Thoracic aorta (tissue), 2 donors: ENCODE data around the gene AFAP1L1. TPM values are rescaled to one million over a fixed set of nuclear protein-coding genes. Genes with fewer than 3 reads are reported as not detected.

ENCODE experiments used
- ATAC-seq: fragments of 150-250 bp; one replicate; pipeline ENCODE4 v1.8.0; 2017; ENCODE audit warnings: low read depth; ENCODE audit not compliant: insufficient number of reproducible peaks, low FRiP score
- DNase-seq: peaks from one replicate; pipeline ENCODE4 v3.0.0-alpha.2; 2020; ENCODE audit warnings: low spot score
- H3K27ac ChIP-seq, 2 donors: fragments of 200-600 bp; sonication (generic); 1 replicate in 1 of 2; 2 replicates in 1 of 2; pipeline ENCODE4 v1.5.1; 2016; ENCODE audit warnings: mild to moderate bottlenecking in 2 of 2, moderate library complexity in 2 of 2
- H3K27me3 ChIP-seq: fragments of 200-600 bp; sonication (generic); replicated peaks from 2 replicates; pipeline ENCODE4 v1.6.0; 2016; ENCODE audit warnings: mild to moderate bottlenecking; ENCODE audit not compliant: insufficient read depth
- H3K36me3 ChIP-seq: fragments of 200-600 bp; sonication (generic); one replicate; pipeline ENCODE4 v1.5.1; 2016
- H3K4me1 ChIP-seq, 2 donors: fragments of 200-600 bp; sonication (generic); 1 replicate in 1 of 2; 2 replicates in 1 of 2; pipeline versions ENCODE4 v1.5.1 to v1.6.0; 2016; ENCODE audit warnings: low read depth in 2 of 2, mild to moderate bottlenecking in 1 of 2; ENCODE audit not compliant: control insufficient read depth in 1 of 2
- H3K4me3 ChIP-seq: fragments of 200-600 bp; sonication (generic); 2 replicates; pipeline ENCODE4 v1.5.1; 2016; ENCODE audit warnings: mild to moderate bottlenecking
- H3K9me3 ChIP-seq: fragments of 200-600 bp; sonication (generic); 2 replicates; pipeline ENCODE4 v1.5.1; 2016
- CTCF ChIP-seq: fragments of 200-600 bp; sonication (generic); IDR thresholded peaks from one replicate; pipeline ENCODE4 v1.5.1; 2019; ENCODE audit warnings: antibody characterized with exemption
- total RNA-seq, 2 donors: library from RNA; depleted of rRNA; stranded (reverse); fragments of >200 nt; gene quantifications; one replicate each; pipeline versions ENCODE4 v1.1.0 to v1.2.3, GENCODE V29; 2016

Gene AFAP1L1
- total RNA-seq, 2 donors from 2014 or later: 6.8 to 10.4 TPM

- no peak for TF ChIP-seq CTCF
- Histone ChIP-seq H3K4me1 (no peaks in the 10 kb centered on the region), H3K36me3 (no peaks in the 10 kb centered on the region), H3K9me3 (no peaks in the 10 kb centered on the region), H3K27me3 (no peaks in the 10 kb centered on the region), H3K27ac (no peak overlapping the region), H3K4me3 (no peak overlapping the region)
- no peak for ATAC-seq
- no peak for DNase-seq
These were observed 53.6 kb downstream of the AFAP1L1 start for GRCh38 chr5:149325166-149325735.

GRCh38 chr5:149325894-149326293, 54.2 kb downstream of the AFAP1L1 start:
- Histone ChIP-seq H3K36me3 (no peaks in the 10 kb centered on the region), H3K9me3 (no peaks in the 10 kb centered on the region), H3K27ac (no peak overlapping the region), H3K4me3 (no peak overlapping the region), H3K4me1 (no peaks in the 10 kb centered on the region), H3K27me3 (no peaks in the 10 kb centered on the region)
- no peak for TF ChIP-seq CTCF
- ATAC-seq (no peak), DNase-seq (no peak)

GRCh38 chr5:149326611-149327010, 55.0 kb downstream of the AFAP1L1 start:
- Histone ChIP-seq H3K27ac (no peak overlapping the region), H3K27me3 (no peaks in the 10 kb centered on the region), H3K4me1 (no peaks in the 10 kb centered on the region), H3K9me3 (no peaks in the 10 kb centered on the region), H3K4me3 (no peak overlapping the region), H3K36me3 (no peaks in the 10 kb centered on the region)
- no peak for TF ChIP-seq CTCF
- DNase-seq: no peak
- no peak for ATAC-seq

GRCh38 chr5:149328177-149328576, 56.5 kb downstream of the AFAP1L1 start:
- no peaks in the 10 kb centered on the region for H3K36me3 ChIP-seq
- no peaks in the 10 kb centered on the region for H3K27me3 ChIP-seq
- no peak for ATAC-seq
- H3K4me1 ChIP-seq: no peaks in the 10 kb centered on the region
- H3K9me3 ChIP-seq: no peaks in the 10 kb centered on the region
- no peak overlapping the region for H3K4me3 ChIP-seq
- DNase-seq: no peak
- TF ChIP-seq CTCF: no peak
- H3K27ac ChIP-seq: no peak overlapping the region

GRCh38 chr5:149333711-149334443, 62.2 kb downstream of the AFAP1L1 start:
- ATAC-seq: no peak
- no peaks in the 10 kb centered on the region for H3K27me3 ChIP-seq
- no peak overlapping the region for H3K4me3 ChIP-seq
- no peaks in the 10 kb centered on the region for H3K9me3 ChIP-seq
- no peaks in the 10 kb centered on the region for H3K36me3 ChIP-seq
- H3K4me1 ChIP-seq: no peaks in the 10 kb centered on the region
- DNase-seq: no peak
- H3K27ac ChIP-seq: no peak overlapping the region
- TF ChIP-seq CTCF: no peak
